Measurements from ENCODE around the gene PTMA.

- TF ChIP-seq EZH2phosphoT487 (IDR thresholded peaks at IDR 0.05; ENCODE audit: low read depth) (no peak), CTCF (IDR thresholded peaks at IDR 0.05; ENCODE audit: low read depth, low read length) (no peak)
These were observed 679 bp downstream of the PTMA start for GRCh38 chr2:231708773-231709635.

All from OCI-LY3 (cell line).